GM12878 (cell line): ENCODE data around the gene CYP2J2. TPM values are rescaled to one million over a fixed set of nuclear protein-coding genes. Genes with fewer than 3 reads are reported as not detected.

Experiments
- ATAC-seq: fragments of 200-7000 bp; cut with Tn5 transposase; 3 replicates; pipeline ENCODE4 v1.9.1; 2020; ENCODE audit warnings: mild to moderate bottlenecking, moderate library complexity
- BruUV-seq: library from RNA; stranded (reverse); fragments of 400-500 nt; replicated peaks from 2 replicates; lab custom pipeline; 2021; lab: Mats Ljungman, UMichigan
- CTCF ChIA-PET: fragments of 300-600 bp; sonication (Branson Sonifier 250); formaldehyde crosslinking; extraction: SDS; loops from one replicate; lab custom pipeline; 2021; ENCODE audit warnings: inconsistent platforms; lab: Yijun Ruan, JAX
- POLR2A ChIA-PET: fragments of 350-600 bp; formaldehyde crosslinking; extraction: SDS; loops from one replicate; lab custom pipeline; 2021; ENCODE audit warnings: inconsistent platforms; lab: Charles Lee
- RAD21 ChIA-PET: fragments of 300-600 bp; sonication (Branson Sonifier 250); formaldehyde crosslinking; loops from one replicate; lab custom pipeline; 2023; ENCODE audit warnings: antibody characterized with exemption; ENCODE audit not compliant: unreplicated experiment; lab: Charles Lee
- SMC1A ChIA-PET: fragments of 300-600 bp; sonication (Branson Sonifier 250); formaldehyde crosslinking; loops from one replicate; lab custom pipeline; 2023; ENCODE audit not compliant: unreplicated experiment, uncharacterized antibody; lab: Charles Lee
- DNase-seq: peaks from one replicate; pipeline ENCODE4 v3.0.0-alpha.2; 2011; ENCODE audit warnings: low read depth, low spot score
- FAIRE-seq: peaks from 3 replicates; lab custom pipeline; 2011; peaks lifted over from hg19 to GRCh38; lab: Jason Lieb, UNC
- H2AFZ ChIP-seq: 2 replicates; pipeline ENCODE4 v1.6.0; 2011; ENCODE audit warnings: low read depth, low read length, control low read depth; ENCODE audit not compliant: control insufficient read depth
- H3K27ac ChIP-seq: 2 replicates; pipeline ENCODE4 v1.5.1; 2011; ENCODE audit warnings: control low read depth; ENCODE audit not compliant: control insufficient read depth, insufficient read depth
- H3K27me3 ChIP-seq, 2 experiments: replicated peaks in 1 of 2; 2 replicates each; pipeline versions ENCODE4 v1.6.0 to v1.6.1; 2011; ENCODE audit warnings: low read length in 1 of 2; ENCODE audit not compliant: control insufficient read depth in 2 of 2, insufficient read depth in 2 of 2
- H3K36me3 ChIP-seq, 2 experiments: 2 replicates each; pipeline ENCODE4 v1.5.1; 2011; ENCODE audit warnings: low read length in 1 of 2; ENCODE audit not compliant: control insufficient read depth in 2 of 2, insufficient read depth in 2 of 2
- H3K4me1 ChIP-seq: 2 replicates; pipeline ENCODE4 v1.6.1; 2011; ENCODE audit warnings: mild to moderate bottlenecking, low read length, moderate library complexity, mixed read lengths; ENCODE audit not compliant: control insufficient read depth, insufficient read depth
- H3K4me2 ChIP-seq: 2 replicates; pipeline ENCODE4 v1.6.0; 2011; ENCODE audit warnings: control low read depth; ENCODE audit not compliant: control insufficient read depth, insufficient read depth
- H3K4me3 ChIP-seq: fragments of 200-600 bp; sonication (generic); 2 replicates; pipeline ENCODE4 v1.5.1; 2016
- H3K79me2 ChIP-seq: 2 replicates; pipeline ENCODE4 v1.6.0; 2011; ENCODE audit warnings: low read length; ENCODE audit not compliant: control insufficient read depth, insufficient read depth
- H3K9ac ChIP-seq: 2 replicates; pipeline ENCODE4 v1.8.0; 2011; ENCODE audit warnings: low read length, control low read depth, mixed read lengths; ENCODE audit not compliant: control insufficient read depth, insufficient read depth
- H3K9me3 ChIP-seq: replicated peaks from 3 replicates; pipeline ENCODE4 v1.5.1; 2011; ENCODE audit warnings: mild to moderate bottlenecking, low read length; ENCODE audit not compliant: control insufficient read depth, insufficient read depth
- H4K20me1 ChIP-seq: 2 replicates; pipeline ENCODE4 v1.6.0; 2011; ENCODE audit not compliant: control insufficient read depth, insufficient read depth
- CBFB ChIP-seq: IDR thresholded peaks from 2 replicates; pipeline ENCODE4 v1.6.1; 2016; ENCODE audit warnings: antibody characterized with exemption, low read depth
- EP300 ChIP-seq, 2 experiments: fragments of 150-350 bp in 1 of 2; IDR thresholded peaks; 2 replicates each; pipeline ENCODE4 v1.6.1; 2011 to 2012; ENCODE audit warnings: low read depth in 2 of 2, low read length in 2 of 2, borderline replicate concordance in 1 of 2, improper control_type of control experiment in 1 of 2, inconsistent platforms in 1 of 2; ENCODE audit not compliant: control insufficient read depth in 1 of 2
- FOS ChIP-seq: IDR thresholded peaks from 3 replicates; pipeline ENCODE4 v1.6.1; 2011; ENCODE audit warnings: borderline replicate concordance; ENCODE audit not compliant: insufficient read length; ENCODE audit errors: extremely low read depth
- JUND ChIP-seq: IDR thresholded peaks from 2 replicates; pipeline ENCODE4 v1.6.1; 2012; ENCODE audit warnings: low read depth, mild to moderate bottlenecking, low read length, improper control_type of control experiment, moderate library complexity
- NR2C1 ChIP-seq: fragments of 450-650 bp; IDR thresholded peaks from 2 replicates; pipeline ENCODE4 v1.6.1; 2017; ENCODE audit warnings: antibody characterized with exemption, mild to moderate bottlenecking, moderate library complexity
- POLR2A ChIP-seq: IDR thresholded peaks from 2 replicates; pipeline ENCODE4 v1.6.1; 2011; ENCODE audit warnings: low read depth, mild to moderate bottlenecking, low read length
- POU2F2 ChIP-seq: IDR thresholded peaks from 3 replicates; pipeline ENCODE4 v1.6.1; 2011; ENCODE audit warnings: low read depth, mild to moderate bottlenecking, low read length, borderline replicate concordance
- STAT1 ChIP-seq: fragments of 450-650 bp; conservative IDR thresholded peaks from 2 replicates; pipeline ENCODE4 v1.6.1; 2014; ENCODE audit warnings: antibody characterized with exemption, mild to moderate bottlenecking
- SUZ12 ChIP-seq: fragments of 200-600 bp; sonication (generic); IDR thresholded peaks from one replicate; pipeline ENCODE4 v1.6.1; 2018; ENCODE audit warnings: antibody characterized with exemption, mild to moderate bottlenecking; ENCODE audit not compliant: unreplicated experiment
- WGBS: methylation state at CpG from one replicate; pipeline ENCODE4 v1.1.6; 2016; ENCODE audit warnings: low lambda C conversion rate; ENCODE audit not compliant: insufficient replicate concordance, insufficient coverage; ENCODE audit errors: missing lambda C conversion rate; 5-methylcytosine and 5-hydroxymethylcytosine counted together
- in situ Hi-C: fragments of 300-500 bp; cut with MboI; formaldehyde crosslinking; loops from 9 replicates; pipeline ENCODE4 v1.14.3; 2018; ENCODE audit warnings: mixed read lengths
- intact Hi-C: fragments of 100-400 bp; cut with micrococcal nuclease; formaldehyde crosslinking; loops from one replicate; pipeline ENCODE4 v1.14.2; 2022; ENCODE audit not compliant: unreplicated experiment
- polyA plus RNA-seq, 11 experiments: library from polyadenylated mRNA; depleted of rRNA in 4 of 11; unstranded in 6 of 11; stranded (reverse) in 5 of 11; fragments of >200 nt; fragmentation: Nextera tagmentation in 4 of 11; fragmentation: Illumina TruSeq in 1 of 11; extraction: Ambion mirVana in 4 of 11; extraction: Trizol in 1 of 11; gene quantifications; 1 replicate in 1 of 11; 2 replicates in 10 of 11; pipeline versions ENCODE4 v1.2.1 to v1.2.3, GENCODE V29; 2011 to 2016; ENCODE audit warnings: inconsistent platforms in 2 of 11, missing spikeins in 2 of 11, low read depth in 1 of 11
- total RNA-seq, 4 experiments: library from RNA; depleted of rRNA in 3 of 4; stranded (reverse); fragments of >200 nt in 3 of 4; fragmentation: Illumina TruSeq in 1 of 4; extraction: Trizol in 1 of 4; gene quantifications; 2 replicates each; pipeline versions ENCODE4 v1.2.1 to v1.2.3, GENCODE V29; 2013 to 2021
- TF ChIP-seq, protein P1 (sequence below): fragments of 450-650 bp; IDR thresholded peaks from 2 replicates; pipeline ENCODE4 v1.6.1; 2016; ENCODE audit warnings: mild to moderate bottlenecking, moderate library complexity, borderline replicate concordance

CYP2J2 gene
- total and polyA plus RNA-seq, 10 of the 15 experiments (the other 5 are each of a cell fraction or from before 2014, with no cell fraction given) = 0.06 to 0.34 (median 0.10) TPM; not detected in 3

DNA sequence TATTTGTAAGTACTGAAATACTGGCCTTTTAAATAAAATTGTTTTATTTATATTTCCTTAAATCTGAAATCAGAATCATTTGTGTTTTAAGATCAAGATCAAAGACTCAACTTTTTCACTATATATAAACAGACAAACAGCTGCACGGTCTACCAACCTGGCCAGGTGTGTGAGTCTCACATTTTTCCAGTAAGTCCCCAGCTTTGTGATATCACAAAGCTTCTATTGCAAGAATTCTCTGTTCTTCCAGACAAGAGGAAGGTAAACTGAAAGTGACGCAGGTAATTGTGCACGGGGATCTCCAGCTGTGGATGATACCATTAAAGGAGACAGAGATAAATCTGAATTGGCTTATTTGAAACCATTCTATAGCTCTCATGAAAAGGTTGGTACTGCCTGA is 41.2 kb upstream of the CYP2J2 start:
- in situ Hi-C loops = no loop called here
- H3K27ac ChIP-seq = no peak overlapping the region
- 20% methylated on average over 3 of the region's 3 CpGs for WGBS

DNA sequence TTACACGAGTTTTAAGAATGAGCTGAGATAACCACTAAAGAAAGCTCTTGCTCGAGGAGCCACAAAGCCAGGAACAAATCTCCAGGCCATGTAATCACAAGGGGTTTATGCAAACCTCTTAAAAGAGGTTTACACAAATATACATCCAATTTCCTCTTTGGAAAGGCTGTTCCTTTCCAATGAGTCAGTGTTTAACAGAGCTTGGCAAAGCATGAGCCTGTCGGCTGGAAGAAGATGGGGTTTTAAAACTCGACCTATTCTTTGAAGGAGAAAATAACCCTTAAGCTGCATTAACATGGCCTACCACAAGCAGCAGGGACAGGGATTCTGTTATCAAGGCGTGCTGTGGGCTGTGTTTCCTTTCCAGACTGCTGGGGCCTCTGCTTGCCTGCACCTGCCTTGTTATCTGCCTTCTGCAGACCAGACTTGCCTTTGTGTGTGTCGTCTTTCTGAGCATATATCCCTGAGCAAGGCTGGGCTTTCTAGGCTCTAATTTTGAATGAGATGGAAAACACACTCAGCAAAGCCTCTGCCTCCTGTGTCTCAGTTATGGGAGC is 40.6 kb upstream of the CYP2J2 start:
- Histone ChIP-seq H3K4me2 (no peak overlapping the region), H3K9ac (no peak overlapping the region), H3K9me3 (no peaks in the 10 kb centered on the region), H4K20me1 (no peaks in the 10 kb centered on the region), H3K27ac (no peak overlapping the region), H3K4me1 (no peaks in the 10 kb centered on the region), H2AFZ (no peak overlapping the region), H3K79me2 (no peaks in the 10 kb centered on the region), H3K27me3 (no peaks in the 10 kb centered on the region; a peak in 1 of 4 replicates), H3K4me3 (no peak overlapping the region), H3K36me3 (no peaks in the 10 kb centered on the region)
- in situ Hi-C loops = no loop called here
- no TSS peak for BruUV-seq
- ChIA-PET SMC1A (interaction anchor here (1.0 to 1.6 kb wide), 2 partner anchors 9 to 20 kb away, joined by 3 to 4 read pairs; no protein-coding TSS in a partner anchor), RAD21 (interaction anchor here (2.1 kb wide), 1 partner anchor 20 kb away, joined by 9 read pairs; no protein-coding TSS in a partner anchor), CTCF (interaction anchor here (0.5 to 4.7 kb wide), 6 partner anchors 10 to 1497 kb away, joined by 3 to 29 read pairs (median 4); no protein-coding TSS in a partner anchor), POLR2A (no interaction called here)
- no peak for ATAC-seq
- 16% methylated on average over 6 of the region's 6 CpGs for WGBS
- no peak for FAIRE-seq
- DNase-seq = no peak
- TF ChIP-seq FOS (no peak), SUZ12 (no peak), JUND (no peak), POLR2A (no peak), POU2F2 (no peak), NR2C1 (no peak), STAT1 (no peak), EP300 (IDR thresholded peaks at IDR 0.05; ENCODE audit: borderline replicate concordance in 1 of 2, control insufficient read depth in 1 of 2, low read depth in 2 of 2, low read length in 2 of 2) (no peak)
- TF ChIP-seq, protein P1, sequence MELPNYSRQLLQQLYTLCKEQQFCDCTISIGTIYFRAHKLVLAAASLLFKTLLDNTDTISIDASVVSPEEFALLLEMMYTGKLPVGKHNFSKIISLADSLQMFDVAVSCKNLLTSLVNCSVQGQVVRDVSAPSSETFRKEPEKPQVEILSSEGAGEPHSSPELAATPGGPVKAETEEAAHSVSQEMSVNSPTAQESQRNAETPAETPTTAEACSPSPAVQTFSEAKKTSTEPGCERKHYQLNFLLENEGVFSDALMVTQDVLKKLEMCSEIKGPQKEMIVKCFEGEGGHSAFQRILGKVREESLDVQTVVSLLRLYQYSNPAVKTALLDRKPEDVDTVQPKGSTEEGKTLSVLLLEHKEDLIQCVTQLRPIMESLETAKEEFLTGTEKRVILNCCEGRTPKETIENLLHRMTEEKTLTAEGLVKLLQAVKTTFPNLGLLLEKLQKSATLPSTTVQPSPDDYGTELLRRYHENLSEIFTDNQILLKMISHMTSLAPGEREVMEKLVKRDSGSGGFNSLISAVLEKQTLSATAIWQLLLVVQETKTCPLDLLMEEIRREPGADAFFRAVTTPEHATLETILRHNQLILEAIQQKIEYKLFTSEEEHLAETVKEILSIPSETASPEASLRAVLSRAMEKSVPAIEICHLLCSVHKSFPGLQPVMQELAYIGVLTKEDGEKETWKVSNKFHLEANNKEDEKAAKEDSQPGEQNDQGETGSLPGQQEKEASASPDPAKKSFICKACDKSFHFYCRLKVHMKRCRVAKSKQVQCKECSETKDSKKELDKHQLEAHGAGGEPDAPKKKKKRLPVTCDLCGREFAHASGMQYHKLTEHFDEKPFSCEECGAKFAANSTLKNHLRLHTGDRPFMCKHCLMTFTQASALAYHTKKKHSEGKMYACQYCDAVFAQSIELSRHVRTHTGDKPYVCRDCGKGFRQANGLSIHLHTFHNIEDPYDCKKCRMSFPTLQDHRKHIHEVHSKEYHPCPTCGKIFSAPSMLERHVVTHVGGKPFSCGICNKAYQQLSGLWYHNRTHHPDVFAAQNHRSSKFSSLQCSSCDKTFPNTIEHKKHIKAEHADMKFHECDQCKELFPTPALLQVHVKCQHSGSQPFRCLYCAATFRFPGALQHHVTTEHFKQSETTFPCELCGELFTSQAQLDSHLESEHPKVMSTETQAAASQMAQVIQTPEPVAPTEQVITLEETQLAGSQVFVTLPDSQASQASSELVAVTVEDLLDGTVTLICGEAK = no peak
- intact Hi-C loops = no loop called here

More for the DNA sequence above, 41.2 kb upstream of the CYP2J2 start:
- no peaks in the 10 kb centered on the region for H3K79me2 ChIP-seq
- SMC1A ChIA-PET = interaction anchor here (1.6 kb wide), 1 partner anchor 9 kb away, joined by 3 read pairs; no protein-coding TSS in a partner anchor
- CTCF ChIA-PET = interaction anchor here (1.2 to 4.7 kb wide), 3 partner anchors 9 to 20 kb away, joined by 3 to 29 read pairs (median 20); no protein-coding TSS in a partner anchor
- H3K9me3 ChIP-seq = no peaks in the 10 kb centered on the region
- H2AFZ ChIP-seq = no peak overlapping the region
- H3K4me3 ChIP-seq = no peak overlapping the region
- no peaks in the 10 kb centered on the region for H4K20me1 ChIP-seq
- POLR2A ChIA-PET = no interaction called here
- RAD21 ChIA-PET = no interaction called here
- intact Hi-C loops = no loop called here
- no peak overlapping the region for H3K9ac ChIP-seq
- ATAC-seq (no peak), DNase-seq (no peak), FAIRE-seq (no peak)
- BruUV-seq = no TSS peak
- no peaks in the 10 kb centered on the region for H3K27me3 ChIP-seq
- no peak overlapping the region for H3K4me2 ChIP-seq
- no peak for TF ChIP-seq CBFB
- TF ChIP-seq, all 136 proteins: peak for 0
- no peaks in the 10 kb centered on the region for H3K36me3 ChIP-seq
- no peaks in the 10 kb centered on the region for H3K4me1 ChIP-seq
